ENCODE measurements around the gene NINJ2.

Gene NINJ2

DNA sequence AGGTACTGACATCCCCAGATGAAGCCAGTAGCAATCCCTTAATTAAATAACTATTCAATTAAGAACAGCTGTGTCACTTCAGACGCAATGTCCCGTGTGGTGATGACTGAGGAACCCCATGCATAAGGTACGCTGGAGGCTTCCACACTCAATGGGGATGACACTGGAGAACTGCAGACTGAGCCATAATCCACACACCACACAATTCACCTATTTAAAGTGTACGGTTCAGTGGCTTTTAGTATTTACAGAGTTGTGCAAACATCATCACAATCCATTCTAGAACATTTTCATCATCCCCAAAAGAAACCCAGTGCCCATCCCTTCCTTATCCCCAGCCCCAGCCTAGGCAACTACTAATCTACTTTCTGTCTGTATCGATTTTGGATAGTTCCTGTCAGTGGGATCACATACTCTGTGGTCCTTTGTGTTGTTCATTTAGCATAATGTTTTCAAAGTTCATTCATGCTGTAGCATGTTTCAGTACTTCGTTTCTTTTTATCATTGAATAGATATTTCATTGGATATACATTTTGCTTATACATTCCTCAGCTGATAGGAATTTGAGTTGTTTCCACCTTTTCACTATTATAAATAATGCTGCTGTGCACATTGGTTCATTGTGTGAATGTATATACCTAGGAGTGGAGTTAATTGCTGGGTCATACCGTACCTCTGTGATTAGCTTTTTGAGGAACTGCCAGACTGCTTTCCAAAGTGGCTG, 61.1 kb downstream of the NINJ2 start:
- H3K4me3 ChIP-seq (ENCODE audit: low read depth, low read length): no peak overlapping the region
- no peak for DNase-seq (ENCODE audit: low read depth)
- TF ChIP-seq, protein P1, sequence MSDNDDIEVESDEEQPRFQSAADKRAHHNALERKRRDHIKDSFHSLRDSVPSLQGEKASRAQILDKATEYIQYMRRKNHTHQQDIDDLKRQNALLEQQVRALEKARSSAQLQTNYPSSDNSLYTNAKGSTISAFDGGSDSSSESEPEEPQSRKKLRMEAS (IDR thresholded peaks at IDR 0.05; ENCODE audit: low read depth, low read length): no peak

DNA sequence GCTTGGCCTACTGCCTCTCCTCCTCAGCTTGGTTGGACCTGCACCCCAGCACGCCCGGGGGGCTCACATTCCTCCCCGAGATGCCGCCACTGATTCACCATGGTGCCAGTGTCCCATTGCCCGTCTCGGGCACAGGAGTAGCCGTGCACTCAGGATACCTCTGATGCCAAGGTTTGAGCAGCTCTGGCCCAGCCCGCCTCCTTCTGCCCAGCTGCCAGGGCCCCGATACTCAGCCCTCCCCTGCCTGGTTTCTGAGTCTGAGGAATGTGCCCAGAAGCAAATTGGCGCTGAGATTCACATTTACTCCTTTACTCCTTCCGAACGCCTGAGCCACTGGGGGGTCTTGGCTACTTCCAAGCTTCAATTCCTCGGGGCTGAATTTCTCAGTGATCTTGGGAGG, 63.5 kb downstream of the NINJ2 start:
- TF ChIP-seq, protein P2, sequence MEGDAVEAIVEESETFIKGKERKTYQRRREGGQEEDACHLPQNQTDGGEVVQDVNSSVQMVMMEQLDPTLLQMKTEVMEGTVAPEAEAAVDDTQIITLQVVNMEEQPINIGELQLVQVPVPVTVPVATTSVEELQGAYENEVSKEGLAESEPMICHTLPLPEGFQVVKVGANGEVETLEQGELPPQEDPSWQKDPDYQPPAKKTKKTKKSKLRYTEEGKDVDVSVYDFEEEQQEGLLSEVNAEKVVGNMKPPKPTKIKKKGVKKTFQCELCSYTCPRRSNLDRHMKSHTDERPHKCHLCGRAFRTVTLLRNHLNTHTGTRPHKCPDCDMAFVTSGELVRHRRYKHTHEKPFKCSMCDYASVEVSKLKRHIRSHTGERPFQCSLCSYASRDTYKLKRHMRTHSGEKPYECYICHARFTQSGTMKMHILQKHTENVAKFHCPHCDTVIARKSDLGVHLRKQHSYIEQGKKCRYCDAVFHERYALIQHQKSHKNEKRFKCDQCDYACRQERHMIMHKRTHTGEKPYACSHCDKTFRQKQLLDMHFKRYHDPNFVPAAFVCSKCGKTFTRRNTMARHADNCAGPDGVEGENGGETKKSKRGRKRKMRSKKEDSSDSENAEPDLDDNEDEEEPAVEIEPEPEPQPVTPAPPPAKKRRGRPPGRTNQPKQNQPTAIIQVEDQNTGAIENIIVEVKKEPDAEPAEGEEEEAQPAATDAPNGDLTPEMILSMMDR (IDR thresholded peaks at IDR 0.05; ENCODE audit: low read depth, low read length): no peak
- no peak for TF ChIP-seq MYC (IDR thresholded peaks at IDR 0.05; ENCODE audit: low read depth, low read length)
- TF ChIP-seq POLR2A (IDR thresholded peaks at IDR 0.05; ENCODE audit: extremely low read depth, insufficient read length): no peak
- TF ChIP-seq, protein P1 (IDR thresholded peaks at IDR 0.05; ENCODE audit: low read depth, low read length): no peak
- no peak overlapping the region for H3K4me3 ChIP-seq (ENCODE audit: low read depth, low read length)
- DNase-seq (ENCODE audit: low read depth): no peak

DNA sequence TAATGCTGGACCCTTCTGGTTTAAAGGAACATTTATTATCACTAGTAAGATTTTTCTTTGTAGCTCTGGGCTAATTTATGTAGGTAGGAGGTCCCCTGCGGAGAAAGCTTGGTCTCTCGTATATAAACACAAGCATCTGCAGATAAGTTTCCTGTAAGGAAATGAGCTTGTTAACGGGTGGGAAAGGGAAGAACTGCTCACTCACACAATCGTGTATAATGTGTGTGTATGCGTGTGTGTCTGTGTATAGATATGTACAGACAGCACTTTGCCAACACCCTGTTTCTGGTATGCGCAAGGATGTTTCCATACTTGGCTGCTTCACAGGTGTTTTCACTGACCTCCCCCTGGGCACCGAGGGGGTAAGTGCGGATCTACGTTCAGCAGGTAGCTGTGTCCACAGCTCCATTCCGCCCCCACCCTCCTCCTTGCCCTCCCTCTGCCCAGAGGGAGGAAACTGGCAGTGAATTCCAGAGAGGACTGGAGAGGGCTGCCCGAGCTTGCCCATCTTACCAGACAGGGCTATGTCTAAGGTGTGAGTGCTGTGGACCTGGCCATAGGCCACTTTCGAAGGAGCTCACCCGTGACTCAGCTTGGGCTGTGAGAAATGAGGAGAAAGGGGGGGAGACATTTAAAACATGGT, 65.2 kb downstream of the NINJ2 start:
- no peak for DNase-seq (ENCODE audit: low read depth)
- TF ChIP-seq MYC (IDR thresholded peaks at IDR 0.05; ENCODE audit: low read depth, low read length) (no peak), POLR2A (IDR thresholded peaks at IDR 0.05; ENCODE audit: extremely low read depth, insufficient read length) (no peak)
- TF ChIP-seq, protein P1 (IDR thresholded peaks at IDR 0.05; ENCODE audit: low read depth, low read length): no peak
- TF ChIP-seq, protein P2 (IDR thresholded peaks at IDR 0.05; ENCODE audit: low read depth, low read length): no peak
- H3K4me3 ChIP-seq (ENCODE audit: low read depth, low read length): no peak overlapping the region

DNA sequence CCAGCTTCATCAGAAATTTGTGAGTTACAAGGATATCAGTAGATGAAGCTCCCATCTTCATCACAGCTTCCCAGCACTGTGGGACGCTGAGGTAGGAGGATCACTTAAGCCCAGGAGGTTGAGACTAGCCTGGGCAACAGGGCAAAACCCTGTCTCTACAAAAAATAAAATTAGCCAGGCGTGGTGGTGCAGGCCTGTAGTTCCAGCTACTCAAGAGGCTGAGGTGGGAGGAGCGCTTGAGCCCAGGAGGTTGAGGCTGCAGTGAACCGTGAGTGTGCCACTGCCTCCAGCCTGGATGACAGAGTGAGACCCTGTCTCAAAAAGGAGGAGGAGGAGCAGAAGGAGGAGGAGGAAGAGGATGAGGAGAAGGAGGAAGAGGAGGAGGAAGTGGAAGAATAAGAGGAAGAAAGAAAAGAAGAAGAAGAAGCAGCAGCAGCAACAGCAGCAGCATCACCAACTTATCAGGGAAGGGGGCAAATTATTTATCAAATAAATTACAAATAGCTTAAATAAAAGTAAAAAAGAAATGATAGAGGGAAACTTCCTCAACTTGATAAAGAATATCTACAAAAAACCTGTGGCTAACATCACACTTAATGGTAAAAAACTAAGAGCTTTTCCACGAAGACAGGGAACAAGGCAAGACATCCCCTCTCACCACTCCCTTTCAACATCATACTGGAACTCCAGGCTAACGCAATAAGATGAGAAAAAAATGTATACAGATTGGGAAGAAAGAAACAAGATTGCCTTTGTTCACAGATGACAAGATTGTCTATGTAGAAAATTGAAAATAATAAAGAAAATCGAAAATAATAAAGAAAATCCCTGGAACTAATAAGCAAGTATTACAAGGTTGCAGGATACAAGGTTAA, 69.6 kb downstream of the NINJ2 start:
- no peak for DNase-seq (ENCODE audit: low read depth)

DNA sequence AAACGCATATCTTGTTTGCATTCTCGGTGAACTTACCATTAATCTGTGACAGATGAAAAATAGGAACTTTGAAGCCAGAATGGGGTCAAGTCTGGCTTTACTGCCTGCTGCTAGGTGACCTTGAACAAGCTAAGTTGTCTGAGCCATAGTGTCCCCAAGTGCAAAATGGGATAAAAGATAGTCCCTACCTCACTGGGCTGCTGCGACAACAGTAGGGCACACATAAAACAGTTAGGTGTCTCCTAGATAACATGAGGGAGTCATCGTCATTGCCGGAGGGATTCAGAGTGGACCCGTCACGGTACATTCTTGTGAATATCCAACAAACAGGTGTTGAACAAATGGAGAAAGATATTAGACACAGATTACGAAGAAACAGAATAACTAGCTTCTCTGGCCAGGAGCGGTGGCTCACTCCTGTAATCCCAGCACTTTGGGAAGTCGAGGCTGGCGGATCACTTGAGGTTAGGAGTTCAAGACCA, 71.2 kb downstream of the NINJ2 start:
- DNase-seq (ENCODE audit: low read depth): no peak
- peak overlapping the region; percentile 32 for H3K4me3 ChIP-seq (ENCODE audit: low read depth, low read length)
- TF ChIP-seq, protein P2 (IDR thresholded peaks at IDR 0.05; ENCODE audit: low read depth, low read length): no peak
- TF ChIP-seq, protein P1 (IDR thresholded peaks at IDR 0.05; ENCODE audit: low read depth, low read length): no peak
- TF ChIP-seq POLR2A (IDR thresholded peaks at IDR 0.05; ENCODE audit: extremely low read depth, insufficient read length): no peak
- no peak for TF ChIP-seq MYC (IDR thresholded peaks at IDR 0.05; ENCODE audit: low read depth, low read length)

More for the DNA sequence above, 69.6 kb downstream of the NINJ2 start:
- no peak for TF ChIP-seq POLR2A (IDR thresholded peaks at IDR 0.05; ENCODE audit: extremely low read depth, insufficient read length)
- TF ChIP-seq, protein P2 (IDR thresholded peaks at IDR 0.05; ENCODE audit: low read depth, low read length): no peak
- TF ChIP-seq MYC (IDR thresholded peaks at IDR 0.05; ENCODE audit: low read depth, low read length): no peak
- TF ChIP-seq, protein P1 (IDR thresholded peaks at IDR 0.05; ENCODE audit: low read depth, low read length): no peak
- H3K4me3 ChIP-seq (ENCODE audit: low read depth, low read length): no peak overlapping the region
